Thyroid gland (tissue), 4 donors: ENCODE measurements around the gene KRR1.

Source experiments
- POLR2A ChIP-seq, 2 donors: fragments of 450-650 bp; IDR thresholded peaks; one replicate each; pipeline ENCODE4 v1.6.1; 2017; ENCODE audit warnings: antibody characterized with exemption in 2 of 2, mild to moderate bottlenecking in 2 of 2, moderate library complexity in 1 of 2
- TF ChIP-seq, protein P1 (sequence below), 6 experiments: fragments of 200-600 bp in 3 of 6; fragments of 450-650 bp in 3 of 6; sonication (generic) in 3 of 6; IDR thresholded peaks; one replicate each; pipeline ENCODE4 v1.5.1; 2016 to 2019; ENCODE audit warnings: antibody characterized with exemption in 6 of 6, mild to moderate bottlenecking in 2 of 6, inconsistent platforms in 1 of 6, moderate library complexity in 1 of 6

- TF ChIP-seq, protein P1, sequence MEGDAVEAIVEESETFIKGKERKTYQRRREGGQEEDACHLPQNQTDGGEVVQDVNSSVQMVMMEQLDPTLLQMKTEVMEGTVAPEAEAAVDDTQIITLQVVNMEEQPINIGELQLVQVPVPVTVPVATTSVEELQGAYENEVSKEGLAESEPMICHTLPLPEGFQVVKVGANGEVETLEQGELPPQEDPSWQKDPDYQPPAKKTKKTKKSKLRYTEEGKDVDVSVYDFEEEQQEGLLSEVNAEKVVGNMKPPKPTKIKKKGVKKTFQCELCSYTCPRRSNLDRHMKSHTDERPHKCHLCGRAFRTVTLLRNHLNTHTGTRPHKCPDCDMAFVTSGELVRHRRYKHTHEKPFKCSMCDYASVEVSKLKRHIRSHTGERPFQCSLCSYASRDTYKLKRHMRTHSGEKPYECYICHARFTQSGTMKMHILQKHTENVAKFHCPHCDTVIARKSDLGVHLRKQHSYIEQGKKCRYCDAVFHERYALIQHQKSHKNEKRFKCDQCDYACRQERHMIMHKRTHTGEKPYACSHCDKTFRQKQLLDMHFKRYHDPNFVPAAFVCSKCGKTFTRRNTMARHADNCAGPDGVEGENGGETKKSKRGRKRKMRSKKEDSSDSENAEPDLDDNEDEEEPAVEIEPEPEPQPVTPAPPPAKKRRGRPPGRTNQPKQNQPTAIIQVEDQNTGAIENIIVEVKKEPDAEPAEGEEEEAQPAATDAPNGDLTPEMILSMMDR (IDR thresholded peaks at IDR 0.05), result no peak
- TF ChIP-seq POLR2A (IDR thresholded peaks at IDR 0.05), result no peak
Measured at GRCh38 chr12:75548879-75549278, 37.5 kb upstream of the KRR1 start.
